Measurements from ENCODE around the gene RBBP7.
"Not testable (repeated sequence)": the region's sequence is repeated elsewhere in the genome, so short reads cannot be mapped to it uniquely, and the experiment has no call there.

Gene RBBP7

DNA sequence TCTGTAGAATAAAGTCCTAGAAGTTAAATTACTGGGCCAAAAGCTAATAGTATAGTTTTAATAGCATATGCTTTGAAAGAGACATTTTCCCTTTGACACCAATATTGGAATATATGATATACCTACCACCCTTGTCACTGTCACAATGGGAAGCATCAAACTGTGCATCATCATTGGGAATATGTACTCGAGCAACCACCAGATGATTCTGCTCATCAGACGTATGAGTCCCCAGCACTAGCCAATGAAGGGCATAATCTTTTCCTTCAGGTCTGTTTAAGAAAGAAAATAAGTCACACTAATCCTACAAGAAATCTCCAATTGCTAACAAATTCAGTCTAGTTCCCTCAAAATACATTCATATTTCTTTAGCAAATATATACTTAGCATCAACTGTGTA is 7.3 kb downstream of the RBBP7 start:
- no peak for DNase-seq

DNA sequence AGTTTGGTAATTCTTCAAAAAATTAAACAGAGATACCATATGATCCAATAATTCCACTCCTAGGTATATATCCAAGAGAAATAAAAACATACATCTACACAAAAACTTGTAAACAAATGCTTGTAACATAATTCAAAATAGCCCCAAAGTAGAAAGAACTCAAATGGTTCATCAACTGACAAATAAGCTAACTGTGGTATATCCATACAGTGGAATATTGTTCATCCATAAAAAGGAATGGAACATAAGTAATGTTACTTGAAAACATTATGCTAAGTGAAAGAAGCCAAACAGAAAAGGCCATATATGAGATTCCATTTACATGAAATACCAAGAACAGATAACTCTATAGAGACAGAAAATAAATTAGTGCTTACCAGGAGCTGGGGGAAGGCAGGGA is 13.4 kb downstream of the RBBP7 start:
- no peak for DNase-seq

DNA sequence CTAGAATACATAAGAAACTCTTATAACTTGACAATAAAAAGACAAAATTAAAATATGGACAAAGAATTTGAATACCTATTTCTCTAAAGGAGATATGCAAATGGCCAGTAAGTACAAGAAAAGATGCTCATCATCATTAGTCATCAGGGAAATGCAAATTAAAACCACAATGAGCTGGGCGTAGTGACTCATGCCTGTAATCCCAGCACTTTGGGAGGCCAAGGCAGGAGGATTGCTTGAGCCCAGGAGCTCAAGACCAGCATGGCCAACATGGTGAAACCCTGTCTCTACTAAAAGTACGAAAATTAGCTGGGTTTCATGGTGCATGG is 14.1 kb downstream of the RBBP7 start:
- DNase-seq = not testable (repeated sequence)

DNA sequence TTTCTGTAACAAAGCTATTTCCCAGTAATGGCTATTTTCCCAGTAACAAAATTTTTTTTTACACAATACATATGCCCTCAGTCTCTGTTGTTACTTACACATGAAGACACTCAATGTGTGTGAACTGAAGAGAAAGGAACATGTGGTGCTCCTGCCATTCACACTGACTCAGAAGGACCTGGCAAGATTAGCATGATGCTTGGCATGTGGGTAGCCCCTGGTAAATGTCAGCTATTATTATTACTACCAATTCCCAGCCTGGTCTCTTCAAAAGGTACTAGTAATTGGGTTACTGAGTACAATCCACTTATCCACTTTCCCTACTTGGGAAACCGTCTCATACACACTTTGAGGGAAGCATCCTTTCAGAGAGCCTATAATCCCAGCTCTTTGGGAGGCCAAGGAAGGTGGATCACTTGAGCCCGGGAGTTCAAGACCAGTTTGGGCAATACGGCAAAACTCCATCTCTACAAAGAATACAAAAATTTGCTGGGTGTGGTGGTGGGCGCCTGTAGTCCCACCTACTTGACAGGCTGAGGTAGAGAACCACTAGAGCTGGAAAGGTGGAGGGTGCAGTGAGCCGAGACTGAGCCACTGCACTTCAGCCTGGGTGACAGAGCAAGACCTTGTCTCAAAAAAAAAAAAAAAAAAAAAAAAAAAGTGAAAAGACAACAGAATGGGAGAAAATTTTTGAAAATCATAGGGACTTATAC is 14.6 kb downstream of the RBBP7 start:
- no peak for DNase-seq

DNA sequence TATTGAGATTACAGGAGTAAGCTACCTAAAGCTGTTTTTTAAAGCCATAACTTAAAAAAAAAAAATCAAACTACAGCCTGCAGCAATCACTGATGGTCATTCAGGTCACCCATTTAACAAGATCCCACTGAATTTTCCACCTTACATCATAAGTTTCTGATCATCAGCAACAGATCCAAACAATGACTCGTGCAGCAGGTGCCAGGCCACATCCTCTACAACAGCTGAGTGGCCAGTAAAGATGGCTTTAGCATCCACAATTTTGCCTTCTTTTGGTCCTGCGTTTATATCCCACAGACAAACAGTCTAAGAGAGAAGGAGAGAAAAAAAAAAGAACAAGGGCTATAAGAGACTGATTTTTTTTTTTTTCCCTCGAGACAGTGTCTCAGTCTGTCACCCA is 16.6 kb downstream of the RBBP7 start:
- DNase-seq = no peak

DNA sequence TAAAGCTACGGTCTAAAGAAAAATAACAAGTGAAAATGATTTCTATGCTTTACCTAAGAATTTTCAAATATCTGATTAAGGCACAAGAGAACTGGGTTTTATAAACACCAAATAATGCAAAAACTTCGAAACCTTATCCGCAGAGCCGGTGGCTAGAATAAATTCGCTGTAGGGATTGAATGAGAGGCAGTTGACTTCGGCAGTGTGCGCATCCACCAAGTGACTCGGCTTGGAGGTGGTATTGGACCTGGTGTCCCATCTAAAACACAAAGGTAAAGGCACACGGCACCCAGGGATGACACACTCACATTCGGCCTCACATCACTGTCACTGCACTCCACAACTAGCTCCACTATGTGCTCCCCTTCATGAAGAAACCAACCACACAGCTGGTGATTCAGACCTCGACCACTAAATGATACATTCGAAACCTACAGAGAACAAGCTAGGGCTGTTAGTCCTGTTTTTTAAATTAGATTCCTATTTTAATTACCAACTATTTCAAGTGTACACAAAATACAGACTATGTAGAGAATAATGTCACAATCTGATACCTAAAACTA is 17.5 kb downstream of the RBBP7 start:
- DNase-seq = no peak

DNA sequence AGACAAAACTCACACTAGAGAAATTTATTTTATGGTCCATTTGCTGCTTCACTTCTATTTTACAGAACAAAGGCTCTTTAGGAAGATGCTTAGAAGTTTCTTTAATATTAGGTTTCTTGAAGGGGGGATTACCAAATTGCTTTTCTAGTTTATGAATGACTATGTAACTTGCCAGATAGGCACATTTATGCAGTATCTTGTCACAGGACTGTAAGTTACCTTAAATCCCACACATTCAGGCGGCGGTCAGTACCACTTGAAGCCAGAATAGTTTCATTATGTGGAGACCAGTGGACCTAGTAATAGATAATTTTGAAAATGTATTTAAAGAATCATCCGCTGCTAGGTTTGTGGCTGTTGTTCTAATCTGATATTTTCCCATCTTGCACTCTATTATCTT is 18.3 kb downstream of the RBBP7 start:
- no peak for DNase-seq

DNA sequence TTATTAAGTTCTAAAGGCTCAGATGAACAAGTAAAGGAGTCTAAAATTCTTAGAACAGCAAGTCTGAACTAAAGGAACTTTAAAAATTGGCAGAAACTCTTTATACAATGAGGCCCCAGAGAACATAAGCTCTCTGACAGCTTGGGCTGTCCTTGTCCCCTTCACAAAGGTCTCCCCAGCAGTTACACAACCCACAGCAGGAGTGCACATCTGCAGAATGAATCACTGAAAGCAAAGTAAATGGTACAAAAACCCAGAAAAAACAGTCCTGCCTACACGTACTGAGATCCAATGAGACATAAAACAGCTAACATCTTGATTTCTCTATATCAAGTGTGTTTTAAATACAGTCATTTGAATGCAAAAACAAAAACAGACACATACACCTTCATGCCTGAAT is 18.7 kb downstream of the RBBP7 start:
- DNase-seq = no peak

GRCh38 chrX:16848541-16848940 is 21.6 kb downstream of the RBBP7 start:
- DNase-seq = no peak

DNA sequence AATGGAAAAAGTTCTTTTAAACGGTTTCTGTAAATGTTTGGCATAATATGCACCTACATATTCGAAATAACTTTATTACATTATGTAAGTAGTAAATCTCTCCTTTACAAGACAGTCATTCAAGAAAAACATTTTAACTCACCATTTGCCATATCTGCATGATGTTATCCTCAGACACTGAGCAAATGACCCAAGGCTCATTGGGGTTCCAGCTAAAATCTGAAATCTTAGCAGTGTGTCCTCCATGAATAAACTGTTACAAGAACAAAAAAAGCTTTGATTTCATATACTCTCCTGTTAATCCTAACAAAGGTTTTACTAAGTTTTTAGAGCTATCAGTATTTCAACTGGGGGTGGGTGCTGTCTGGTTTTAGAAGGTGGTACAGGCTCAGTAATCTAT is 24.5 kb downstream of the RBBP7 start:
- DNase-seq = no peak

DNA sequence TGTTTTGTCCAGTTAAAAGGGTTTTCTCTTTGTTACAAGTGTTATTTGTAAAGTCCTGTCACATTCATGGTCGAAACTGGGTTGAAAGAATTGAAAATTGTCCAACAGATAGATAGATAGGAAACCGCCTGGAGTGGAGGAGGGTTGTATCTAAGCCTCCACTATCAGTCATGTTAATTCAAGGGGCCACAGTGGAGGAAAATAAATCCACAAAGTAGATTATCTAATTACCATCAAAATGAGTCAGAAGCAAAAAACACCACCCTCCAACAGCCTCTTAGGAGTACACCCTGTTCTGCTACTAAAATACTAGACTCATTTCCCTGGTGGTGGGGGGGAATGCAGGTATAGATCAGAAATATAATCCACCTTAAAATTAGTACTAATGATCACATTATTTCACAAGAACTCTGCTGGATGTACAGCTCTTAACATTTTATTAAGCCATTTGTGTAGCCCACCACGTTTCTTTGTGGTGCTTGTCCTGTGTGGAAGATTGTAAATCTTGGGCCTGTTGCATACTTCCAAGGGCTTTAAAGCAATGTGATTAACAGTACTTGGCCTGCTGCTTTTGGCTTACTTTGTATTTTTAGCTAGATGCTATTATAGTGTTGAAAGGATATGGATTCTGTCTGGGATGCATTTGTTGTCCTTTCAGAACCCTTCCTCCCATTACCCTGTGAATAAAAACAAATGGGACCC is 26.8 kb downstream of the RBBP7 start:
- no peak for DNase-seq

DNA sequence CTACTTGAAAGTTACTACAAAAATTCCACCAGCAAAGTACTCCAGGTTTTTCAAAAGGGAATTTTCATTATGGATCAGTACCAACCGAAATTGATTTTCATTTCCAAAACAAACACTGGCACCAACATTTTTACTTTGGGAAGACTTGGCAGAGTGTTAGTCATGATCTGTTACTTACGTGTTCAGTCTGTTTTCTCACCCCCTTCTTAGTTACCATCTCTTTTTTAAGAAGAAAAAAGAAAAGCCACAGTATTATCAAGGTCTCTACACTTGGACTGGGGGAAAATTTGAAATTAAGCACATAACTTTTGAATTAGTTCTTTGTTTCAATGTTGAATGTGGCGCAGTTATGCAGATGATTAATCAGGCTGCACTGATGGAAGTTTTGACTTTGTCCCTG is 27.5 kb downstream of the RBBP7 start:
- DNase-seq = no peak

DNA sequence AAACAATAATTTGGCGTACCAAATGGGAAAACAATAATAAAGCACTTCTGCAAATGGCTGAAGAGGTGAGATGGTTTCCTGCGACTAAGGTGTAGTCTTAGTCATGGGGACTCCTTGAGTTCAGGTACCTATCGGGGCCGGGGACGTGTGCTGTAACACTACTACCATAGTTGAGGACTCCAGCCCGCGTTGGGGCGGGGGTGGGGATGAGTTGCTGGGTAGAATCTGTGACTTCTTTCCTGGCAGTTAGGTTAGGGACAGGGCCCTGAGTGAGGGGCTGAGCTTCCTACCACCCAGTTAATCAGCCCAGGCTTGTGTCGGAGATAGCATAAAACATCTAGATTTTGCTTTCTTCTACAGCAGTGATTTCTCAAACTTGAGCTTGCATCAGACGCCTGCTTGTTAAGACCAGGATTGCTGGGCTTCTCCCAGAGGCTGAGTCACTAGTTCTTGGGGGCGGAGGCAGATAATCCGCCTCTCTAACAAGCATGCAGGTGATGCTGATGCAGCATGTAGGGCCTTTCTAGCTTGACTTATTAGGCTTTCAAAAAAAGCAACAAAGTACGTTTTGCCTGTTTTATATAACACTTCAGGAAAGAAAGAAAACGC is 30.2 kb downstream of the RBBP7 start:
- DNase-seq = no peak

GRCh38 chrX:16839219-16839851 is 30.8 kb downstream of the RBBP7 start:
- no peak for DNase-seq

DNA sequence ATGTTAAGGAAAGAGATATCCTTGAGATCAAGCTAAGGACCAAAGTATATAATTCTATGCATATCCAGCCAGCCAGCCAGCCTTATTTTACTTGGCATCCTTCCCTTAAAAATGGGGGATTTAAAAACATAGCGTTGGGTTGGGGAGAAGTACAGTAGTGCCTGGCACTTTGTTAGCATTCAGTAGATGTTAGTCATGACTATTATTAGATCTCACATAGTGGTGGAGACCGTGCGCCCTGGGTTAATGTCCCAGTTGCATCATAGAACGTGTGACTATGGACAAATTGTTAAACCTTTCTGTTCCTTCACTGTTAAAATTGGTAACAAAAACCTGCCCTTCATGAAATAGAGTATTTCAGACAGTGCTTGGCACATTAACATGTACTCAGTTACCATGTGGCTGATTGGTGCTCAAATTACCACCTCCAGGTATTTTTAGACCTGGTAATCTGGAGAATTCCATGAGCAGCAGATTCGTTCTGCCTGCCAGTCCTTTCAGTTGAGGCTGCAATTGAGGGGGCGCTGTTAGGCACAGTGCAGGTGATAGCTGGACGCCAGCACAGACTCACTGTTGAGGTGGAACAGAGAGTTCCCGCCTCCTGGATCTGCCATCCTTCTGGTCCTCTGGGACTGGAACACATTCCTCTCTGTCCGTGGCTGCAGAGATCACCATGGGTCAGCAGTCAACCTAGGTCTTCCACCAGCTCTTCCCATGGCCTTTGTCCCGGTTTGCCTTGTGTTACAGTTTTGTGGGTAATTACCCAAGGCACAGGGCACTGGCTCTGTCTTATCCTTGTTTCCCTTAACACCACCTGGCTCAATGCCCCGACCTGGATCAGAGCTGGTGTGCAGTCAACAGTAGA is 31.7 kb downstream of the RBBP7 start:
- DNase-seq = no peak

DNA sequence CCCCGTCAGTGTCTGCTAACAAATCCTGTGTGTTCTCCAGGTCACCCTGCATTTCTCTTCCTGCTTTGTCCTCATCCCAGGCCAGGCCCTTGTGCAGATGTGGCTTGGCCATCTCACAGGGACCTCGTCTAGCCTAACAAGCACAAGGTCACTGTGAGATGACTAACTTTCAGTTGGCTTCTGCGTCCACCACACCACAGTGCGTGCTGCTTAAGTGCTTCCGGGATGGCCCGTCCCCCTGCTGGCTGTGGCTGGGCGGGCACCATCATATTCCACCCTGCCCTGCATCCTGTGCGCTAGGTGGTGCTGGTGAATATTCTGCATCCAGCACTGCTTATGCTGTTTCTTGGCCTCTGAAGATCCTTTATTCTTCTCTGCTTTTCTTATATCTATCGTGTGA is 33.8 kb downstream of the RBBP7 start:
- DNase-seq = no peak

GRCh38 chrX:16834806-16835205 is 35.4 kb downstream of the RBBP7 start:
- no peak for DNase-seq

DNA sequence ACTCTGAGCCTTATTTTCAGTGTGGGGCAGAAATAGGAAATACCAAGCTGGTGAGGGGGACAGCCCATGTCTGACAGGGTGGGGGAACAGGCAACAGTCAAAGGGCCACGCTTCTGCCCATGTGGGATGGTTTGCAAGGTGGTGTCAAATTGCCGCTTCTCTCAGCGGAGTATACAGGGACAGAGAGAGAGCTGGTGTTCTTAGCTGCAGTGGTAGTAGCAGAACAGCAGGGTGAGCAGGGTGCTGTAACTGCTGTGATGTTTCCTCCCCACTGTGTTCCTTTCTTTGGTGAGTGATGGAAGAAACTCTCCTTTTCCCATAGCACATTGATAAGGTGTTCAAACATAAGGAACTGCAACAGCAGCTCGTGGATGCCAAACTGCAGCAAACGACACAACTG is 37.9 kb downstream of the RBBP7 start:
- DNase-seq = no peak

- DNase-seq = no peak
Measured at GRCh38 chrX:16828124-16828908, 41.8 kb downstream of the RBBP7 start.

GRCh38 chrX:16827225-16827624 is 42.9 kb downstream of the RBBP7 start:
- no peak for DNase-seq

GRCh38 chrX:16826207-16826606 is 44.0 kb downstream of the RBBP7 start:
- DNase-seq = no peak

All from right forelimb (tissue), 1 donor.